ENCODE measurements around the gene TRPT1.

TRPT1 gene, protein sequence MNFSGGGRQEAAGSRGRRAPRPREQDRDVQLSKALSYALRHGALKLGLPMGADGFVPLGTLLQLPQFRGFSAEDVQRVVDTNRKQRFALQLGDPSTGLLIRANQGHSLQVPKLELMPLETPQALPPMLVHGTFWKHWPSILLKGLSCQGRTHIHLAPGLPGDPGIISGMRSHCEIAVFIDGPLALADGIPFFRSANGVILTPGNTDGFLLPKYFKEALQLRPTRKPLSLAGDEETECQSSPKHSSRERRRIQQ

DNA sequence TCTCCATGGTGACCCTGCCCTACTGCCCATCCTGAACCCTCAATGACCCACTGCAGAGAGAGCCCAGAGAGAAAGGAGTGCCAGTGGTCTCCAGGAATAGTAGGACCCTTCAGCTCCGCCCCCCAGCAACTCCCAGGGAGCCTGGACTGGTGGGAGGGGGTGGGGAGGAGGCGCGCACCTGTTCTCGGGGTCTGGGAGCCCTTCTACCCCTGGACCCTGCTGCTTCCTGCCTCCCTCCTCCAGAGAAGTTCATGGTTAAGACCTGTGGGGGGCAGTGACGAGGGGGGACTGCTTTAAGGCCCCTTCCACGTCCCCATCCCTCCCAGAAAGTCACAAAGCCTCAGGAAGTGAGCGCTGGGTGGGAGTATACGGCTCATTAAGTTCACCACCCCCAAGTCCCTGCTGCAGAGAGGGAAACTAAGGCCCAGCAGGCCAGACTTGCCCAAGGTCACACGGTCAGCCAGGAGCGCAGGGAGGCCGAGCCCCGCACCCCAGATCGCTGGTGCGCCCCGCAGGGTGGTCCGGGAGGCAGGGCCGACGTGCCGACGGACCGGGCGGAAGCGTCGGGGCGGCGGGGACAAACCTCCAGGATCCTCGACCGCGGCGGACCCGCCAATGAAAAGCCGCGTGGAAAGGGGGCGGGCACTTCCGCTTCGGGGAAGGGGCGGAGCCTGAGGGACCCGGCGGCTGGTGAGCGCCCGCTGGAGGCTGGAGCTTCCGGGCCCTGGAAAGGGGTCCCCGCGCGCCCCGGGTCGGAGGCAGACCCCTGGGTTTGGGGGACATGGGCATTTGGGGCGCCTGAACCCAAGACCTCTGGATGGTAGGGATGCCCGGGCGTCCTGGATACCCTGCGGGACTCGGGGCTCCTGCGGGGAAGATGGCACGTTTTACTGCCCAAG, at the start of gene TRPT1, which contains the start of gene NUDT22:
Gene TRPT1, minus strand, starts transcription at position 579 of the 899 bp plus-strand sequence. Its CDS starts 326 bp downstream, at position 253.
Gene NUDT22, plus strand, starts transcription at position 667 of the 899 bp plus-strand sequence. CDS start 379 bp downstream, outside the sequence.
- Histone ChIP-seq H3K27me3 (ENCODE audit: control insufficient read depth, insufficient read depth, low read length) (no peaks in the 10 kb centered on the region), H3K4me3 (ENCODE audit: low read length) (peak within 1 kb of the TSS; percentile 50), H3K9me3 (ENCODE audit: control insufficient read depth, insufficient read depth, low read length) (no peaks in the 10 kb centered on the region), H3K4me1 (ENCODE audit: control insufficient read depth, insufficient read depth, low read length) (peaks cover 4% of the 10 kb centered on the region; the same call in 1 of the 2 replicates), H3K36me3 (ENCODE audit: control insufficient read depth, insufficient read depth, low read length) (no peaks in the 10 kb centered on the region; the same call in 1 of the 2 replicates), H3K27ac (ENCODE audit: low read length) (no peak within 1 kb of the TSS)
- DNase-seq (ENCODE audit: low read depth, low spot score): no peak
- no CpG with 5 or more reads among the region's 54 CpGs for WGBS (ENCODE audit: insufficient coverage, insufficient read length)

DNA sequence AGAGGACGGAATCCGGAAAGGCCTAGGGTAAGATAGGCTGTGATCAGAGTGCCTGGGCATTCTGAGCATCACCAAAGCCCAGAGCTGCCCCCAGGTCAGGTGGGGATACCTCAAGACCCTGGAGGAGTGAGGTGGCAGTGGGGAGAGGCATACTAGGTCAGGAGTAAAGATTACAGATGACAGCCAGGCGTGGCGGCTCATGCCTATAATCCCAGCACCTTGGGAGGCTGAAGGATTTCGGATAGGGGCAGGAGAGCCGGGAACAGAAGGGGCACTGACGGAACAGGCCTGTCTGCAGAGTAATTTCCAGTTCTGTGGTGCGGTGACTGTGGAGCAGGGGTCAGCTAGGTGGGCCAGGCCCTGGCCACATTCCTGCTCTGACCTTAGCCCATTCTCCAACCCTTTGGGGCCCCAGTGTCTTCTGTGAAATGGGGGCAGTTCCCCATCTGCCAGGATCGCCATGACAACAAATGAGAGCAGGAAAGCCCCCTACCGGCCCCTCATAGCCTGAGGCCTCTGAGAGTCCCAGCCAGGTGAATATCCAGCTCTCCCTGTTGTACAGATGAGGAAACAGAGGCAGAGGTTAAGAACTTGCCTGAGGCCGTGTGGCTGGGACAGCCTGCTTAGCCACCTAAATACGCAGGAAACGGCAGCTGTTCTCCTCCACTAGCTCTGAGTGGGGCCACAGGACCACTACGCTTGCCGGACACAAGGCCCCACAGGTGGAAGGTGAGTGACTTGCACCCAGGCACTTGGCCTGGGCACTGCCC, 49.2 kb upstream of the TRPT1 start:
- H3K36me3 ChIP-seq (ENCODE audit: control insufficient read depth, insufficient read depth, low read length): 0 out of 2 replicates have a peak, but pooled peaks cover 3% of the 10 kb centered on the region
- H3K27ac ChIP-seq (ENCODE audit: low read length): no peak overlapping the region
- no peaks in the 10 kb centered on the region for H3K27me3 ChIP-seq (ENCODE audit: control insufficient read depth, insufficient read depth, low read length)
- no peak for DNase-seq (ENCODE audit: low read depth, low spot score)
- peaks cover 2% of the 10 kb centered on the region for H3K4me1 ChIP-seq (ENCODE audit: control insufficient read depth, insufficient read depth, low read length)
- H3K9me3 ChIP-seq (ENCODE audit: control insufficient read depth, insufficient read depth, low read length): no peaks in the 10 kb centered on the region
- H3K4me3 ChIP-seq (ENCODE audit: low read length): no peak overlapping the region
- no CpG with 5 or more reads among the region's 15 CpGs for WGBS (ENCODE audit: insufficient coverage, insufficient read length)

DNA sequence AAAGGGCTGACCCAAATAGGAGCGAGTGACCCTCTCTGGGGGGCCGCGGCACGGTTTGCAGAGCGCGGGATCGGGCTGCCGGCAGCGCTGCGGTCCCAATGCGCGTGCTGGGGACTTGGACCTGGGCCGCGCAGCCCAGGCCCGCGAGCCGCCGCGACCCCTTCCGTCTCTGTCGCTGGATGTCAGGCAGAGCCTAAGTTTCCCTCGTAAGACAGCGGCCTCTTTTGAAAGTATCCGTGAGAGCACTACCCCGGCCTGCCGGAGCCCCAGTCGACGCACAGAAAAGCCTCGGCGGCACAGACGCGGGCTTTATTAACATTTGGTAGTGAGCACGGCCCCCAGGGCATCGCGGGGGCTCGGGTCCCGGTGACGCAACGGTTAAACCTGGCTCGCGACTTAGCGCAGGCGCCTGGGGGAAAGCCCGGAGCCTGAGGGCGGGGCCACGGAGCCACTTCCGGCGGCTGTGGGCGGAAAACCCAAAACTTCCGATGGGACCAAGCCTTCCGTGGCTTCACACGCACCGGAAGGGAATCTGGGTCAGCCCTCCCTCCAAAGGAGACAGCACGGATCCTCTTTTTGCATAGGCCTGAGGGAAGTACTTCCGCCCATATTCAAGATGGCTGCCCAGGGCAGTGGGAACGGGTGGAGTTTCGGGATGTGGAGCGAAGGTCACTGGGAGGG, 43.7 kb upstream of the TRPT1 start:
- Histone ChIP-seq H3K27me3 (ENCODE audit: control insufficient read depth, insufficient read depth, low read length) (no peaks in the 10 kb centered on the region), H3K9me3 (ENCODE audit: control insufficient read depth, insufficient read depth, low read length) (no peaks in the 10 kb centered on the region), H3K4me1 (ENCODE audit: control insufficient read depth, insufficient read depth, low read length) (no peaks in the 10 kb centered on the region), H3K4me3 (ENCODE audit: low read length) (peak overlapping the region; percentile 57; the same call in 1 of the 2 replicates), H3K36me3 (ENCODE audit: control insufficient read depth, insufficient read depth, low read length) (peaks cover 20% of the 10 kb centered on the region), H3K27ac (ENCODE audit: low read length) (no peak overlapping the region)
- WGBS (ENCODE audit: insufficient coverage, insufficient read length): no CpG with 5 or more reads among the region's 58 CpGs
- DNase-seq (ENCODE audit: low read depth, low spot score): peak; percentile 99

DNA sequence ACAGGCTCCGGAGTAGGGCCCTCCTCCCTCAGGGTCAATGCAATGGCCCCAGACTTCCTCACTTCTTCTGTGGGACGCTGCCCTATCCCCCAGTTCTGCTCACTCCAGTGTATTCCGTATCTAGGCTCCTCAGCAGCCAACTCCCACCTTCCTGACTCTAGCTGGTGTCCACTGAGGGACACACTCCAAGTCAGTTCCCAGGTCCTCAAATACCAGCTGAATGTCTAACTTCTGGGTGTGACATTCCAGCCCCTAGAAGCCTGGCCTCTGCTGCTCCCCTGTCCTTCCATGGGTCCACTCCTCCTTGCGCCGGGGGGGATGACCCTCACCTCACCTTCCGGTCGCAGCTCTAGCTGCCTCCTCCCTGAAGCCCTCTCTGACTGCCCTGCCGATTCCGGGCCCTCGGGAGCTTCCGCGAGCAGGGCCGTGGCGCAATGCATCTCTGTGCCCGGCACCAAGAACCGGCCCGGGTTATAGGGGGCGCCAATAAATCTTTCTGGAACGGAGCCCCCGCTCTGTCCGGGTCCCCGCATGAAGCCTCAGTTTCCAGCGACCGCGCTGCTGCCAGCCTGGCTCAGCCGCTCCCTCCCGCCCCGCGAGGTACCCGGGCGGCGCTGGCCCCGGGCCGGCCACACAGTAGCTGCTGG, 43.0 kb upstream of the TRPT1 start:
- H3K9me3 ChIP-seq (ENCODE audit: control insufficient read depth, insufficient read depth, low read length): no peaks in the 10 kb centered on the region
- no peaks in the 10 kb centered on the region for H3K27me3 ChIP-seq (ENCODE audit: control insufficient read depth, insufficient read depth, low read length)
- H3K4me1 ChIP-seq (ENCODE audit: control insufficient read depth, insufficient read depth, low read length): no peaks in the 10 kb centered on the region
- H3K36me3 ChIP-seq (ENCODE audit: control insufficient read depth, insufficient read depth, low read length): peaks cover 23% of the 10 kb centered on the region
- WGBS (ENCODE audit: insufficient coverage, insufficient read length): no CpG with 5 or more reads among the region's 34 CpGs
- no peak for DNase-seq (ENCODE audit: low read depth, low spot score)
- no peak overlapping the region for H3K27ac ChIP-seq (ENCODE audit: low read length)
- H3K4me3 ChIP-seq (ENCODE audit: low read length): peak overlapping the region; percentile 54; the same call in 1 of the 2 replicates

DNA sequence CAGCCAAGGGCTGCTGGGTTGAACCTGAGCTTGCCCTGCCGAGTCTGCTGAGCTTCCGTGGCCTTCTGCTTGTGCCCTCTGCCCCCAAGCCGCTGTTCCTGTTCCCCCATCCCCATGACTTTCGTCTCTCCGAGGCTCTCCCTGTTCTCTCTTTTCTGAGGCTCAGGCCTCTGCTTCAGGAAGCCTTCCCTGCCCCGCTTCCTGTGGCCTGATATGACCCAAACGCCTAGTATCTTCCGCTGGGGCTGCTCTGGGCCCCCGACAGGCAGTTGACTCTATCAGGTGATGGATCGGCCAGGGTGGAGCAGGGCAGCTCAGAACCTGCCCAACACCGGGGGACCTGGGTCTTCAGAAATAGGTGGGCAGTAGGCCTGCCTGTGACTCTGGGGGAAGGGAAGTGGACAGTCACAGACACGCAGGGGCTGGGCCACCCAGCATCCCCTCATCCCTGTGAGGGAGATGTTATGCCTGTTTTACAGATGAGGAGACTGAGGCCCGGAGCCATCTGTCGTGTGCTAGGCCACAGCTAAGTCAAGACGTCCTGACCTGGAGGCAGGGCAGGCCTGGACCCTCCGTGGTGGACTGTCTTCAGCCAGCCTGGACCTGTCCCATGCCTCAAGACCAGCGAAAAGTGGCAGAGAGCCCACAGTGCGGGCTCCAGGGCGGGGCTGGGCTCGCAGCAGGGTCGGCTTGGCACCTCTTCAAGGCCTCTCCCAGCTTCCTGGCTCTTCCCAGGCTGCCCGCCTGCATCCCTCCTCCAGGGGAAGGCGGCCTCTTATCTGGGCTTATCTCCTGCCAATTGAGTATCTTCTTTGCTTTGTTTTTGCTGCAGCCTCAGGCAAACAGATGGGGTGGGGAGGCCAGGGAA, 42.3 kb upstream of the TRPT1 start:
- Histone ChIP-seq H3K27me3 (ENCODE audit: control insufficient read depth, insufficient read depth, low read length) (no peaks in the 10 kb centered on the region), H3K27ac (ENCODE audit: low read length) (no peak overlapping the region), H3K4me1 (ENCODE audit: control insufficient read depth, insufficient read depth, low read length) (0 out of 2 replicates have a peak, but pooled peaks cover 1% of the 10 kb centered on the region), H3K4me3 (ENCODE audit: low read length) (no peak overlapping the region; the same call in 1 of the 2 replicates), H3K36me3 (ENCODE audit: control insufficient read depth, insufficient read depth, low read length) (peaks cover 27% of the 10 kb centered on the region), H3K9me3 (ENCODE audit: control insufficient read depth, insufficient read depth, low read length) (no peaks in the 10 kb centered on the region)
- DNase-seq (ENCODE audit: low read depth, low spot score): no peak
- WGBS (ENCODE audit: insufficient coverage, insufficient read length): no CpG with 5 or more reads among the region's 23 CpGs

DNA sequence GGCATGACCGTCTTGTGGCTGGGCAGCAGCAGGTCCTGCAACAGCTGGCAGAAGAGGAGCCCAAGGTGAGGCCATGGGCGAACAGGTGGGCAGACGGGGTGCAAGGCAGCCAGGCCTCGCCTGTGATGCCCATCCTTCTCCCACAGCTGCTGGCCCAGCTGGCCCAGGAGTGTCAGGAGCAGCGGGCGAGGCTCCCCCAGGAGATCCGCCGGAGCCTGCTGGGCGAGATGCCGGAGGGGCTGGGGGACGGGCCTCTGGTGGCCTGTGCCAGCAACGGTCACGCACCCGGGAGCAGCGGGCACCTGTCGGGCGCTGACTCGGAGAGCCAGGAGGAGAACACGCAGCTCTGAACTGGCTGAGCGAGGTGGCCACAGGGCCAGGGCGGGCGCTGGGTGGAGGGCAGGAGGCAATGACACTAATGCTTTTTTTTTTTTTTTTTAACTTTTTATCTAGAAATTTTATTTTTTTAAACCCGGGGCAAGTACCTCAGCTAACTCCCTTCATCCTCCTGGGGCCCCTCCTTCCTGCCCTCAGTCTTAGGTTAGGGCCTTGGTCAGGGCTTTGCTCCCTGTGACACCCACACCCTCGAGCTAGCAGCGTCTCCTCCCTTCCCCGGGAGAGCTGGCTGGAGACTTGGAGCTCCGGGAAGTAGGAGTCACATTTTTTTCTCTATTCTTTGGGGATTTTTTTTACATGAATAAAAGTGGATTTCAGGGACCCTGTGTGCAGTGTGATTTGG, 41.4 kb upstream of the TRPT1 start:
- H3K4me1 ChIP-seq (ENCODE audit: control insufficient read depth, insufficient read depth, low read length): 0 out of 2 replicates have a peak, but pooled peaks cover 1% of the 10 kb centered on the region
- H3K27me3 ChIP-seq (ENCODE audit: control insufficient read depth, insufficient read depth, low read length): no peaks in the 10 kb centered on the region
- no CpG with 5 or more reads among the region's 27 CpGs for WGBS (ENCODE audit: insufficient coverage, insufficient read length)
- DNase-seq (ENCODE audit: low read depth, low spot score): no peak
- H3K4me3 ChIP-seq (ENCODE audit: low read length): no peak overlapping the region
- H3K36me3 ChIP-seq (ENCODE audit: control insufficient read depth, insufficient read depth, low read length): peaks cover 31% of the 10 kb centered on the region
- no peak overlapping the region for H3K27ac ChIP-seq (ENCODE audit: low read length)
- H3K9me3 ChIP-seq (ENCODE audit: control insufficient read depth, insufficient read depth, low read length): no peaks in the 10 kb centered on the region

DNA sequence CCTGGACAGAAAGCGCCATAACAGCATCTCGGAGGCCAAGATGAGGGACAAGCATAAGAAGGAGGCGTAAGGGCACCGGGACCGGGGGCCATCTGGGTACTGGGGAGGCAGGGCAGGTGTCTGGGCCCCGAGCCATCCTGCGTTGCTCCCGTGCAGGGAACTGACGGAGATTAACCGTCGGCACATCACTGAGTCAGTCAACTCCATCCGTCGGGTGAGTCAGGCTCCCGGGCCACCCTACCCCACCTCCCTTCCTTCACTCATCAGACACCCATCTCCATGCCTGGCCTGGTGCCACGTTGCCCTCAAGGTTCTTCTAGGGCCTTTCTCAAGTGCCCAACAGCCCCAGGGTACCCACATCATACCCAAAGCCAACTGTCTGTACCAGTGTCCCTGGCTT, 40.4 kb upstream of the TRPT1 start:
- H3K27ac ChIP-seq (ENCODE audit: low read length): no peak overlapping the region
- WGBS (ENCODE audit: insufficient coverage, insufficient read length): no CpG with 5 or more reads among the region's 15 CpGs
- H3K4me3 ChIP-seq (ENCODE audit: low read length): no peak overlapping the region
- H3K9me3 ChIP-seq (ENCODE audit: control insufficient read depth, insufficient read depth, low read length): no peaks in the 10 kb centered on the region
- H3K27me3 ChIP-seq (ENCODE audit: control insufficient read depth, insufficient read depth, low read length): no peaks in the 10 kb centered on the region
- peaks cover 37% of the 10 kb centered on the region for H3K36me3 ChIP-seq (ENCODE audit: control insufficient read depth, insufficient read depth, low read length)
- 0 out of 2 replicates have a peak, but pooled peaks cover 1% of the 10 kb centered on the region for H3K4me1 ChIP-seq (ENCODE audit: control insufficient read depth, insufficient read depth, low read length)
- DNase-seq (ENCODE audit: low read depth, low spot score): no peak

DNA sequence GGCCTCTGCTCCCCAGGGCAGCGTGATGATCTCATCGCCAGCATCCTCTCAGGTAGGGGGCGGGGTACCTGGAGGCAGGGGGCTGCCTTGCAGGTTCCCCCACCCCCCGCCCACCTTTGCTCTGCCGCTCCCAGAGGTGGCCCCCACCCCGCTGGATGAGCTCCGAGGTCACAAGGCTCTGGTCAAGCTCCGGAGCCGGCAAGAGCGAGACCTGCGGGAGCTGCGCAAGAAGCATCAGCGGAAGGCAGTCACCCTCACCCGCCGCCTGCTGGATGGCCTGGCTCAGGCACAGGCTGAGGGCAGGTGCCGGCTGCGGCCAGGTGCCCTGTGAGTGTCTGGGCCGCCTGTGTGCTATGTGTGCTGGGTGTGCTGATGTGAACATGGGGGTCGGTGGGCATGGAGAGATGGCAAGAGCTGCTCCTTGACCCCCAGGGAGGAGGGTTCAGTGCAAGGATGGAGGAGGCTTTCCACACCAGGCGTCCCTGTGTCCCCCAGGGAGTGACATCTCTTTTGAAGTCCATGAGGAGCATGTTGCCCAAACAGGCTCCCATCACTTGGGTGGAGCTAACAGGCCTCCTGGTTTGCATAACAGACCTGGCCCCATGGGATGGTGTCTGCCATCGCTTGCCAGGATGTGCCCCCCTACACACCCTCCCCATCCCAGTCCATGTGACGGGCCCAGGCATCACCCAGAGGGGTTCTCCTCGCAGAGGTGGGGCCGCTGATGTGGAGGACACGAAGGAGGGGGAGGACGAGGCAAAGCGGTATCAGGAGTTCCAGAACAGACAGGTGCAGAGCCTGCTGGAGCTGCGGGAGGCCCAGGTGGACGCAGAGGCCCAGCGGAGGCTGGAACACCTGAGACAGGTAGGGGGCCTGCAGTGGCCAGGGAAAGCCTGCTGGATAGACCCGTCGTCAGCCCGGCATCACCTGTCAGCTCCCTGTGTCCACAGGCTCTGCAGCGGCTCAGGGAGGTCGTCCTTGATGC, 39.5 kb upstream of the TRPT1 start:
- WGBS (ENCODE audit: insufficient coverage, insufficient read length): no CpG with 5 or more reads among the region's 35 CpGs
- H3K4me3 ChIP-seq (ENCODE audit: low read length): no peak overlapping the region
- peaks cover 40% of the 10 kb centered on the region for H3K36me3 ChIP-seq (ENCODE audit: control insufficient read depth, insufficient read depth, low read length)
- no peak overlapping the region for H3K27ac ChIP-seq (ENCODE audit: low read length)
- no peaks in the 10 kb centered on the region for H3K27me3 ChIP-seq (ENCODE audit: control insufficient read depth, insufficient read depth, low read length)
- DNase-seq (ENCODE audit: low read depth, low spot score): no peak
- H3K9me3 ChIP-seq (ENCODE audit: control insufficient read depth, insufficient read depth, low read length): no peaks in the 10 kb centered on the region
- H3K4me1 ChIP-seq (ENCODE audit: control insufficient read depth, insufficient read depth, low read length): 0 out of 2 replicates have a peak, but pooled peaks cover 1% of the 10 kb centered on the region
